Psoas muscle (tissue), 8 donors: ENCODE data around the gene TNS3. TPM values are rescaled to one million over a fixed set of nuclear protein-coding genes. Genes with fewer than 3 reads are reported as not detected.
A peak's percentile ranks its signal among the peaks of the same experiment; 100 is the strongest.

Experiments used
- ATAC-seq, 4 donors: fragments of 200-7000 bp; cut with Tn5 transposase; one replicate each; pipeline ENCODE4 v1.9.1; 2020; ENCODE audit warnings: moderate library complexity in 3 of 4, mild to moderate bottlenecking in 2 of 4
- DNase-seq, 2 donors: peaks; one replicate each; pipeline ENCODE4 v3.0.0-alpha.2; 2020
- H3K27ac ChIP-seq: fragments of 200-600 bp; one replicate; pipeline ENCODE4 v1.8.0; 2022
- H3K27me3 ChIP-seq, 3 donors: fragments of 200-600 bp in 1 of 3; one replicate each; pipeline versions ENCODE4 v1.6.1 to v1.8.0; 2013 to 2022; ENCODE audit warnings: low read length in 2 of 3, mild to moderate bottlenecking in 2 of 3, moderate library complexity in 1 of 3; ENCODE audit not compliant: insufficient read depth in 3 of 3
- H3K36me3 ChIP-seq, 2 donors: fragments of 200-600 bp in 1 of 2; one replicate each; pipeline versions ENCODE4 v1.6.1 to v1.8.0; 2013 to 2022; ENCODE audit warnings: low read depth in 1 of 2, mild to moderate bottlenecking in 1 of 2, moderate library complexity in 1 of 2; ENCODE audit not compliant: insufficient read depth in 1 of 2
- H3K4me1 ChIP-seq: fragments of 200-600 bp; one replicate; pipeline ENCODE4 v1.8.0; 2022
- H3K4me3 ChIP-seq: fragments of 200-600 bp; one replicate; pipeline ENCODE4 v1.8.0; 2022; ENCODE audit warnings: mild to moderate bottlenecking
- H3K9me3 ChIP-seq: fragments of 200-600 bp; one replicate; pipeline ENCODE4 v1.8.0; 2022
- WGBS, 3 donors: extraction: QIAGEN DNeasy Blood & Tissue Kit; methylation state at CpG; one replicate each; pipeline versions ENCODE4 v1.1.6 to v1.1.7; 2013; 5-methylcytosine and 5-hydroxymethylcytosine counted together
- intact Hi-C, 2 donors: fragments of 100-400 bp; cut with DNase I; formaldehyde crosslinking; loops; one replicate each; pipeline versions ENCODE4 v1.11.0 to v1.14.2; 2022
- polyA plus RNA-seq, 3 donors: library from polyadenylated mRNA; stranded (reverse); fragments of 200-250 nt; gene quantifications; one replicate each; pipeline ENCODE4 v1.2.3, GENCODE V29; 2013
- total RNA-seq, 4 donors: library from RNA; stranded (reverse); fragmentation: NEBNext Ultra II Directional in 2 of 4; extraction: Animal tissue kit (Norgen Biotek cat#: 25700) in 2 of 4; gene quantifications; one replicate each; pipeline versions ENCODE4 v1.2.1 to v1.2.4, GENCODE V29; 2021 to 2023
- TF ChIP-seq, protein P1 (sequence below): fragments of 200-600 bp; IDR thresholded peaks from one replicate; pipeline ENCODE4 v1.8.0; 2022; ENCODE audit warnings: antibody characterized with exemption
- donor health status: healthy with polysubstance abuse.
- donor health status: DM: no; HTN: no; CAD: no; lungs with moderate emphysema.
- donor health status: Bipolar disorder and iron deficiency.
- donor health status: healthy.
- donor health status: DM: yes; HTN: yes; CAD: no.
- donor health status: DM: no; HTN: no; CAD: no.
- donor health status: DM: no; HTN: no; CAD: no.
- donor health status: DM: yes; HTN: yes; CAD: no.

TNS3 gene
- total and polyA plus RNA-seq, 7 donors: 11.5 to 75.3 (median 35.0) TPM

DNA sequence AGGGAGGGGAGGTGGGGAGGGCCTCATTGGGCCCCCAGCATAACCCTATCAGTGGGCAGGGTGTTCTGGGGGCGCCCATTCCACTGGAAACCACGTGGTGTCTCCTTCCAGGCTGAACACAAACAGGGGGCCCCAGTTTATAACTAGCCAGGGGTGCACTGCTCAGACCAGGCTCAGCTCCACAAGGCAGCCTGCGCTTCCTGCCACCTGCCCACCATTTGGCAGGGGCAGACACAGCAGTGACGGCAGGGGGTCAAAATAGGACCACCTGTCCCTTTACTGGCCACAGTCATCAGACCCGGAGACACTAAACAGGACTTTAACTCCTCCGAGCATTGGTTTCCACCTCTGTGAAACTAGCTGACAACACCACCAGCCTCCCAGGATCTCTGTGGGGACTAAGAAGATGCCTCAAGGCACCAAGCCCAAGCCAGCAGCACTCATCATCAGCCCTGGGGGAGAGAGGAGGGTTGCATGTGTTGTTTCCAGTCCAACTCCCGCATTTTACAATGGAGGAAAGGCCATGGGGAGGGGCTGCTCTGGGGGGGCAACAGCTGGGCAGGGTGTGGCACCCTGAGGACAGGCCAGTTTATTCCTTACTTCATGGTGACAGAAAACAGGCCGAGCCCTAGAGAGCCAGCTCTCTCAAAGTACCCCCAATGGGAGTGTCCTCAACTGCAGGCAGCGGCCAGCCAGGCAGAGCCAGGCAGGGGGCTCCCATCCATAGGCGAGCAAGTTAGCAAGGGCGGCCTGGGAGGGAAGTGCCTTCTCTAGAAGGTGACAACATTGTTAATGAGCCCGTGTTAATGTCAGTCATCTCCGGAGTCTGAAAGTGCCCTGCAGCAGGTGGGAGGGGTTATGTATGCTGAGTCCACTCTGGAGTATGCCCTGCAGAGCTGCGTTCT is 127.6 kb downstream of the TNS3 start:
- Histone ChIP-seq H3K9me3 (no peaks in the 10 kb centered on the region), H3K27me3 (no peaks in the 10 kb centered on the region), H3K36me3 (no peaks in the 10 kb centered on the region), H3K27ac (peak overlapping the region; percentile 94), H3K4me3 (no peak overlapping the region), H3K4me1 (peaks cover 47% of the 10 kb centered on the region)
- intact Hi-C loops: no loop called here
- TF ChIP-seq, protein P1, sequence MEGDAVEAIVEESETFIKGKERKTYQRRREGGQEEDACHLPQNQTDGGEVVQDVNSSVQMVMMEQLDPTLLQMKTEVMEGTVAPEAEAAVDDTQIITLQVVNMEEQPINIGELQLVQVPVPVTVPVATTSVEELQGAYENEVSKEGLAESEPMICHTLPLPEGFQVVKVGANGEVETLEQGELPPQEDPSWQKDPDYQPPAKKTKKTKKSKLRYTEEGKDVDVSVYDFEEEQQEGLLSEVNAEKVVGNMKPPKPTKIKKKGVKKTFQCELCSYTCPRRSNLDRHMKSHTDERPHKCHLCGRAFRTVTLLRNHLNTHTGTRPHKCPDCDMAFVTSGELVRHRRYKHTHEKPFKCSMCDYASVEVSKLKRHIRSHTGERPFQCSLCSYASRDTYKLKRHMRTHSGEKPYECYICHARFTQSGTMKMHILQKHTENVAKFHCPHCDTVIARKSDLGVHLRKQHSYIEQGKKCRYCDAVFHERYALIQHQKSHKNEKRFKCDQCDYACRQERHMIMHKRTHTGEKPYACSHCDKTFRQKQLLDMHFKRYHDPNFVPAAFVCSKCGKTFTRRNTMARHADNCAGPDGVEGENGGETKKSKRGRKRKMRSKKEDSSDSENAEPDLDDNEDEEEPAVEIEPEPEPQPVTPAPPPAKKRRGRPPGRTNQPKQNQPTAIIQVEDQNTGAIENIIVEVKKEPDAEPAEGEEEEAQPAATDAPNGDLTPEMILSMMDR: no peak
- ATAC-seq (peak; percentile 18 to 50 (median 23)), DNase-seq (peak in 1 of 2 donors; percentile 32)
- 40 to 63% (median 53%) methylated on average over 14 of the region's 14 CpGs for WGBS, 3 donors

DNA sequence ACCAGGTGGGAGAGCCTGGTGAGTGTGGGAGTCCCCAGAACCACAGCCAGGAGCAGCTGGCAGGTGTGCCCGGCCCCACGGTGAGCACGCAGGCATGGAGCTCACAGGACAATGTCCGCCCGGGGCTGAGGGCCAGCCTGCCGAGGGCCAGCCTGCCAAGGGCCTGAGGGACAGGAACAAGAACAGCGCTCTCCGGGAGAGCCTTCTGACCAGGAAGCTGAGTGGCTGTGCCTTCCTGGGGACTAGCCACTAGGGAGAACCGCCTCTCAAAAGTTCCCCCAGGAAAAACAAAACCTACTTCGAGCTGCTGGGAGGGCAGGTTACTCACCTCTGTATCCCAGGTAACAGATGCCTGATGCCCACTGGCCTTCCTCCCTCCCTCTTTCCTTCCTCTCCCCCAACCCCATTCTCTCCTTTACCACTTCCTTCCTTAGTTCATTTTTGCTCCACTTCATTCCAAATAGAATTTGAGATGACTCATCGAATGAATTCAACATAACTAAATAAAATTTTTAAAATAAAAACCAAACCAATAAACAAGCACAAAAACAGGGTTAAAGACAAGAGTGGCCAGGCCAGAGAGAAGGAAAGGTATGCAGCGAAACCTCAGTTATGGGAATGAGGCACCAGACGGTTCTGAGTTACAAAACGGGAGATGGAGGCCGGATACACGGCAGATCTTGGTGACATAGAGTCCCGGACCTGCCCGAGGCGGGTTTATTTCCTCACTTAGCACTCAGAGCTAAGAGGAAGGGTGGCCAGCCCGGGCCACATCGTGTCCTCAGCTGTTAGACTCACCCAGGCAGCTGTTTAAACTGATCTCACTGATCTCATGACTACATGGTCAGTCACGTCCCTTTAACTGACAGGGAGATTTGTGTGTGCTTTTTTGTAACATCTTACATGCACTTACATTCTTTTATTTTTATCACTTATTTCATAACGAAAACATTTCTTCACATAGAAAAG is 128.5 kb downstream of the TNS3 start:
- H3K27ac ChIP-seq: peak overlapping the region; percentile 94
- H3K4me1 ChIP-seq: peaks cover 44% of the 10 kb centered on the region
- TF ChIP-seq, protein P1: no peak
- peak overlapping the region; percentile 68 for H3K4me3 ChIP-seq
- H3K27me3 ChIP-seq: no peaks in the 10 kb centered on the region
- ATAC-seq: peak; percentile 83 to 86 (median 84)
- peak; percentile 80 to 92 for DNase-seq
- intact Hi-C loops: no loop called here
- 9 to 15% (median 11%) methylated on average over 23 of the region's 23 CpGs for WGBS, 3 donors
- no peaks in the 10 kb centered on the region for H3K9me3 ChIP-seq
- H3K36me3 ChIP-seq: no peaks in the 10 kb centered on the region

DNA sequence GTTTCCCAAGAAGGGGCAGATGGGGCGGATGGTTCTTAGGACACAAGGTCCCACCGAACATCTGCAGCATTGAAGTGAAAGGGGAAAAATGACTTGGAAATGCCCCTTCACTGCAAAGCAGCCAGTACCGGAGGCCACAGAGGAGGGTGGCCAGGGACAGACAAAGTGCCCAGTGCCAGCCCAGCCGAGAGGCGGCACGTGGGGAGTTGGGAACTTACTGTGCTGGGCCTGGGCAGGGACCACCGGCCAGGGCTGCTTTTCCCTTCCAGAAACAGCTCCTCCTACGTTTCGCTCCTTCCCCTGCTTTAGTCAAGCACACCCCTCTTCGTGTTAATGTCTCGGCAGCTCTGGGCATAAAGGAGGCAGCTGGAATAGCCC is 129.2 kb downstream of the TNS3 start:
- DNase-seq: no peak
- Histone ChIP-seq H3K4me1 (peaks cover 41% of the 10 kb centered on the region), H3K4me3 (peak overlapping the region; percentile 68), H3K36me3 (no peaks in the 10 kb centered on the region), H3K27me3 (no peaks in the 10 kb centered on the region), H3K9me3 (no peaks in the 10 kb centered on the region), H3K27ac (peak overlapping the region; percentile 94)
- intact Hi-C loops: no loop called here
- ATAC-seq: peak; percentile 21 to 62 (median 34)
- TF ChIP-seq, protein P1: no peak
- WGBS, 3 donors: 27 to 44% (median 33%) methylated on average over 11 of the region's 11 CpGs

DNA sequence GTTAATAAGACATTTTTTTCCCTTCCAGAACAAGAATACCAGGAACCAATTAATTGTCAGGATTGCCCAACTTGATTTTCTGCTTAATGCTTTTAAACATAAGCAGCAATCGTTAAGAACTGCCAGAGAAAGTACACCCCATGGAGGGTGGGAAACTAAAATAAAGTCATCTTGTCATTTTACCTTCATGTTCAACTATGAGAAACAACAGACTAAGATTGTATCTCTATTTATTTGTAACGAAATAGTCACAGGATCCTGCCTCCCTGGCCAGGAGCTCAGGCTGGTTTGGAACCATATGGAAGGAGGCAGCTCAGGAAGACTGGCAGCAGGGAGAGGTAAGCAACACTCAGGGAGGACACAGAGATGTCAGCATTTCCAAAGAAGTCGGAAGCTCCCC is 129.6 kb downstream of the TNS3 start:
- WGBS, 3 donors: 33 to 40% (median 34%) methylated on average over 3 of the region's 3 CpGs
- H3K27ac ChIP-seq: peak overlapping the region; percentile 94
- peak in 2 of 4 donors; percentile 1 to 24 for ATAC-seq

More for the DNA sequence above, 129.6 kb downstream of the TNS3 start:
- Histone ChIP-seq H3K4me1 (peaks cover 41% of the 10 kb centered on the region), H3K27me3 (no peaks in the 10 kb centered on the region), H3K36me3 (no peaks in the 10 kb centered on the region), H3K9me3 (no peaks in the 10 kb centered on the region), H3K4me3 (peak overlapping the region; percentile 68)
- TF ChIP-seq, protein P1: no peak
- intact Hi-C loops: no loop called here
- no peak for DNase-seq
